Midbrain (tissue), 1 donor: ENCODE measurements around the gene KIF1B.

Experiments
- DNase-seq: peaks from one replicate; lab custom pipeline; 2025; lab: John Stamatoyannopoulos, UW

Gene KIF1B

DNA sequence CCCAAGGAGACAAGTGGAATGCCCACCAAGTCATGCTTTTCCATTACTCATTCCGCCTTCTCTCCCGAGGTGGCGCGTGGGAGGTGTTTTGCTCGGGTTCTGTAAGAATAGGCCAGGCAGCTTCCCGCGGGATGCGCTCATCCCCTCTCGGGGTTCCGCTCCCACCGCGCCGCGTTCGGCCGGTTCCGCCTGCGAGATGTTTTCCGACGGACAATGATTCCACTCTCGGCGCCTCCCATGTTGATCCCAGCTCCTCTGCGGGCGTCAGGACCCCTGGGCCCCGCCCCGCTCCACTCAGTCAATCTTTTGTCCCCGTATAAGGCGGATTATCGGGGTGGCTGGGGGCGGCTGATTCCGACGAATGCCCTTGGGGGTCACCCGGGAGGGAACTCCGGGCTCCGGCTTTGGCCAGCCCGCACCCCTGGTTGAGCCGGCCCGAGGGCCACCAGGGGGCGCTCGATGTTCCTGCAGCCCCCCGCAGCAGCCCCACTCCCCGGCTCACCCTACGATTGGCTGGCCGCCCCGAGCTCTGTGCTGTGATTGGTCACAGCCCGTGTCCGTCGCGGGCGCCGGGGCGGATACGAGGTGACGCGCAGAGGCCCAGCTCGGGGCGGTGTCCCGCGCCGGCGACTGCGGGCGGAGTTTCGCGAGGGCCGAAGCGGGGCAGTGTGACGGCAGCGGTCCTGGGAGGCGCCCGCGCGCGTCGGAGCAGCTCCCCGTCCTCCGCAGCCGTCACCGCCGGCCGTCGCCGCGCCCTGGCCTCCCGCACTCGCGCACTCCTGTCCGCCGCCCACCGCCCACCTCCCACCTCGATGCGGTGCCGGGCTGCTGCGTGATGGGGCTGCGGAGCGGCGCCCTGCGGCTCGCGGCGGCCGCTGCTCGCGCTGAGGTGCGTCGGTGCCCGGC is at the start of gene KIF1B:
TSS of gene KIF1B (plus strand) at position 666 of the 906 bp plus-strand sequence. CDS start 21,759 bp downstream, outside the sequence.
- peak; percentile 100 for DNase-seq

GRCh38 chr1:10160907-10161490 is 49.4 kb upstream of the KIF1B start:
- DNase-seq = peak; percentile 45

DNA sequence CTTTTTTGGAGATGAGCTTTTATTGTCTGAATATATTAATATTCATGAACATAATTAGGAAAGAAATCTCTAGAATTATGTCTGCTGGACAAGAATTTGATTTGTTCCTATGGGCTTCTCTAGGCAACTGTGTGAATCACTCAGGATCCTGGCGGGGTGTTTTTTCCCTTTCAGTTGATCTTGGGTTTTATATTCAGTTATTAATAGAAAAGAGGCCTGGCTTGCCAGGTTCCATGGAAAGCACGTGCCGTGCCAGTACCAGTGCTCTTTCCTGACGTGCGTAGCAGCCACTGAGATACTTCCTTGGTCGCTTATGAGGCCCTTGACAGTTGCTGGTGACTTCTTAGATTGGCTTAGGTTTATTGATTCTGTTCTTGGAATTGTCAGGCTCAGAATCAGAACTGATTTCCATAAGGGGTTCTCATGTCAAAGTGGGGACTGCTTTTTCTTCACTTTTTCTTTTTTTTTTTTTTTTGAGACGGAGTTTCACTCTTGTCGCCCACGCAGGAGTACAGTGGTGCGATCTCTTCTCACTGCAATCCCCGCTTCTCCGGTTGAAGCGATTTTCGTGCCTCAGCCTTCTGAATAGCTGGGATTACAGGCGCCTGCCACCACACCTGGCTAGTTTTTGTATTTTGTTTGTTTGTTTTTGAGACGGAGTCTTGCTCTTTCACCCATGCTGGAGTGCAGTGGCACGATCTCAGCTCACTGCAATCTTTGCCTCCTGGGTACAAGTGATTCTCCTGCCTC is 48.7 kb upstream of the KIF1B start:
- DNase-seq = no peak

- no peak for DNase-seq
Measured at GRCh38 chr1:10168912-10169514, 41.4 kb upstream of the KIF1B start.

- DNase-seq = no peak
Measured at GRCh38 chr1:10170239-10170574, 40.2 kb upstream of the KIF1B start.

- DNase-seq = no peak
Measured at GRCh38 chr1:10171105-10171767, 39.1 kb upstream of the KIF1B start.

DNA sequence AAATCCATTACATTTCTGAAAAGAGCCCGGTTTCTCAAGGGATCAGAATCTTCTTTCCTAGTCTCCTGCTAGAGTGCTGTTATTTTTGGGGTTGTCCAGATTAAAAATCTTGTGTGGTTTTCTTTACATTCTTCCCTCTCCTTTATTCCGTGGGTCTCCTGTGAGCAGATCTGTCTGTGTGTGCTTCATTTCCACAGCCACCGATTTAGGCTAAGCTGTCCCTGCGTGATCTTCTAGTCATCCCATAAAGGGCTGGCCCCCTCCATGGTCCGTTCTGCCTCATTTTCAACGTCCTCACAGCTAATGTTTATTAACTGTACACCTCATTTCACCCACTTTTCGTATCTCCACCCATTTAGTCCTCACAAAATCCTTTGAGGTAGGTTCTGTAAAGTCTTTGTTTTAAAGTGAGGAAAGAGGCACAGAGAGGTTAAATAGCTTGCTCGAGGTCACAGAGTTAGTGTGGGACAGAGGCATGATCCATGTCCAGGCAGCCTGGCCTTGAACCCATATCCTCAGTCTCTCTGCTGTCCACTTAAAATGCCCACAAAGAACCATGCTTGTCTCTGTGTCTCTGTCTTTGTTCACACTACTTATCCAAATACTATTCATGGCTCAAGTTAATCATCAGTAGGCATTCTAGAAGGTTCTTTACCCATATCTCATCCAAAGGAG is 38.2 kb upstream of the KIF1B start:
- DNase-seq = no peak

GRCh38 chr1:10173582-10173981 is 36.8 kb upstream of the KIF1B start:
- DNase-seq = no peak

DNA sequence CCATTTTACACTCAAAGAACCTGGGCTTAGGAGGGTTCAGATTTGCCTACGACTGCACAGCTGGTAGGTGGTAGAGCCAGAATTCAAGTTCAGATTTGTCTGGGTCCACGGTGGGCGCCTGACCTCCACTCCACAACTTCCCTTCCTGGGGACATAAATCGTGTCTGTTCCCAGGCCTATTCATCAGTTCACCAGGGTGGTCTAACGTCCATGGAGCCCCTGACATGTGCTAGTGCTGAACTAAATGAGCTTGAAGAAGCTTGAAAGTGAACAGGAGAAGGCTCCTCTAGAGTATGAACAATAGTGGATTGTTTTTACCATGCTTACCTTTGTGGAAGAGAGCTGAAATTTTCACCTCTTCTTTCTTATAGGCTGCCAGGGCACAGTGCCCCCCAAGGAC is 32.5 kb upstream of the KIF1B start:
- no peak for DNase-seq

DNA sequence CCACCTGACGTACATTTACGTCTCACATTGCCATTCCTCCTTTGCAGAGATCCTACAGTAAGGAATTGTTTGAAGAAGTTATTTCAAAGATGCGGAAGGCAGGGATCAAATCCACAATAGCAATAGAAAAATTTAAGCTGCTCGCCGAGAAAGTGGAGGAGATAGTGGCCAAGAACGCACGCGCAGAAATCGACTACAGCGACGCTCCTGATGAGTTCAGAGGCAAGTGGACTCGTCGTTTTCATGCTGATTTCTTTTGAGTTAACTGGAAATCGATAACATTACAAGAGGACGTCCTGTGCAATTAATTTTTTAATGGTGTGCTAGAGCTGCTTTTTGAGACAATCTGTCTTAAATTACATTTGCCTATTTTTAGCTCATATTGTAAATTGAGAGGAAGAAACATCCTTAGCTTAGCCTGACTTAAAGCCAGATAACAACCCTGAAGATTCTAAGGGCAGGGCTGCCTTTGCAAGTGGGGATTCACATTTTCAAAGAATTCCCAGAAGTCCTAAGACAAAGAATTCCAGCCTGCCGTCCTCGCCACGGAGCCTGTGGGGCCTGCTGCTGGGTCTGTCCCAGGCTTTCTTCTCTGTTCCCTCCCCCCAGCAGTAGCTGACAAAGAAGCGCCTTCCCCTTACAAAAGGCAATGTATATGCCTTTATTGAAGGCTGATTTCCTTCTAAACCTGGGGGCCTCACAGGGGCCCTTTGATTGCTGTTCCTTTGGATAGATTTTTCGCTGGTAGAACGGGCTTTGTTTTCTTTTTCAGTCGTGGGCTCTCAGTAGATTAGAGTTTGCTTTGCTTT is 31.6 kb upstream of the KIF1B start:
- DNase-seq = no peak

DNA sequence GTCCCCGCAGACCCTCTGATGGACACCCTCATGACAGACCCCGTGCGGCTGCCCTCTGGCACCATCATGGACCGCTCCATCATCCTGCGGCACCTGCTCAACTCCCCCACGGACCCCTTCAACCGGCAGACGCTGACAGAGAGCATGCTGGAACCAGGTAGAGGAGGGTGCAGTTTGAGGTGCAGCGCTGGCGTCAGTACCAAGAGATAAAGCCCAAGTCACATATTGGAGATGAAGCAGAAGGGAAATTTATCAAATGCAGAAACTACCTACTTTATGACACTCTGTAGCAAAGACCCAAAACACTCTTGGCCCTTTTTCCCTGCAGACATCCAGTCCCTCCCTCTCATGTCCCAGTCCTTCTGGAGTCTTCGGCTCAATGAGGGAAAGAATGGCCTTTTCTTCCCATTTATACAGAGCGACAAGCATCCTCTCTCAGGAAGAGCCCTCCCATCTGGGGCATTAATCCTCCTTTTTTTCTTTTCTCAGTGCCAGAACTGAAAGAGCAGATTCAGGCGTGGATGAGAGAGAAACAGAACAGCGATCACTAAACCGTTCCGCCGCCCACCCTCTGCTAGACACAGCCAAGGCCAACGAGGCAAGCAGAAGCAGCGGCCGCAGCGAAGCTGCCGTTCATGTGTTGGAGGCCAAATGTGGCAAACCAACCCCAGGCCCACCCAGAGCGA is 30.8 kb upstream of the KIF1B start:
- DNase-seq = peak; percentile 65

- no peak for DNase-seq
Measured at GRCh38 chr1:10181154-10181553, 29.2 kb upstream of the KIF1B start.

- no peak for DNase-seq
Measured at GRCh38 chr1:10185759-10186158, 24.6 kb upstream of the KIF1B start.

GRCh38 chr1:10186331-10187025 is 23.9 kb upstream of the KIF1B start:
- DNase-seq = no peak

DNA sequence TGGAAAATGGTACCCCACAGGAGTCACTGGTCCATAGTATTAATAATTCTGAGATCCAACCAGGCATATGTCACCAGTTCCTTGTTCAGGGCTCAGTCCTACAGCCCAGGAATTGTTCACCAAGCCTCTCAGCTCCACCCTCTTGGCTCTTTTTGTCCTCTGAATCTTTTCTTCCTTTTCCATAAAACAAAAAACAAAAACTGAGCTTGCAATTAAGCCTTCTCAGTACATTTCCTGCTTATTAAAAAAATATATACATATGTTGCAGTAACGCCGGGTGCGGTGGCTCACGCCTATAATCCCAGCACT is 23.4 kb upstream of the KIF1B start:
- DNase-seq = no peak

- DNase-seq = no peak
Measured at GRCh38 chr1:10188133-10188650, 22.2 kb upstream of the KIF1B start.

DNA sequence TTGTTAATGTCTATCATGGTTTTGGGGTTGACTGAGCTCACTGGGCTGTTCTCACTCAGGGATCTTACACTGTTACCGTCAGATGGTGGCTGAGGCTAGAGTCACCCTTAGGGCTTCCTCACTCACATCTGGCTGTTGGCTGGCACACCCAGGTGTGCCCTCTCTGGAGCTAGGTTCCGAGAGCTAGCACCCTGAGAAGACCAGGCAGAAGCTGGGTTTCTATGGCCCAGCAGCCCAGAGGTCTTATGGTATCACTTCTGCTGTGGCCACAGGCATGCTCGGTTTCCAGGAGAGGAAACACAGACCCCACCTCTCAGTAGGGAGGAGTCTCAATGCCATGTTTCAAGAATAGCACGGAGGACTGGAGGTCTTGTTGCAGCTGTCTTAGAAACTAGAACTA is 20.7 kb upstream of the KIF1B start:
- DNase-seq = no peak

DNA sequence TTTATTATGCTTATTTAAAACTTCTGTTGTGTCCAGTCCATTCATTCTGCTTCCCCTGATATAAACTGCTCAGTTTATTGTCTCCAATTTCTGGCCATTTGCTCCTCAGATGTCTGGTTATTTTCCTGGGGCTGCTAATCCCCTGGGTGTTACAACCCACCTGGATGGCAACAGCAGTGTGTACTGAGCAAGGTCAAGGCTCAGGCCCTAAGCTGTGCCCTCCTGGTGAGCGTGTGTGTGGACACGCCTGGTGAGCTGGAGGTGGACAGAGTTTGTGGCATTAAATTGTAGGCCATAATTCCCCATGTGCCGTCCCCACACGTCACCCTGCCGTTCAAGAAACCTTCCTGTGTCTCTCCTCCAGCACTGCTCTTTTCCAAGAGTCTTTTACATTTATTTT is 18.1 kb upstream of the KIF1B start:
- DNase-seq = no peak

- DNase-seq = no peak
Measured at GRCh38 chr1:10193288-10193687, 17.1 kb upstream of the KIF1B start.
